ENCODE results near the gene COBL. TPM values are rescaled to one million over a fixed set of nuclear protein-coding genes. Genes with fewer than 3 reads are reported as not detected.

Gene COBL
- total RNA-seq, 4 donors from 2014 or later: 1.1 to 27.7 (median 15.2) TPM

- ATAC-seq (ENCODE audit: low FRiP score) (no peak), DNase-seq (ENCODE audit: low spot score) (no peak)
- no peak for TF ChIP-seq CTCF (IDR thresholded peaks at IDR 0.05)
Measured at GRCh38 chr7:51312951-51313737, 3.5 kb downstream of the COBL start.

GRCh38 chr7:51311166-51311565 lies 5.4 kb downstream of the COBL start:
- DNase-seq (ENCODE audit: low spot score): no peak
- no peak for TF ChIP-seq CTCF (IDR thresholded peaks at IDR 0.05)
- no peak for ATAC-seq (ENCODE audit: low FRiP score)

- no peak for TF ChIP-seq CTCF (IDR thresholded peaks at IDR 0.05)
- no peak for DNase-seq (ENCODE audit: low spot score)
- no peak for ATAC-seq (ENCODE audit: low FRiP score)
Measured at GRCh38 chr7:51310131-51310583, 6.5 kb downstream of the COBL start.

GRCh38 chr7:51309361-51310130 lies 7.1 kb downstream of the COBL start:
- DNase-seq (ENCODE audit: low spot score): no peak
- no peak for TF ChIP-seq CTCF (IDR thresholded peaks at IDR 0.05)
- no peak for ATAC-seq (ENCODE audit: low FRiP score)

GRCh38 chr7:51308696-51309095 lies 7.9 kb downstream of the COBL start:
- no peak for TF ChIP-seq CTCF (IDR thresholded peaks at IDR 0.05)
- no peak for ATAC-seq (ENCODE audit: low FRiP score)
- no peak for DNase-seq (ENCODE audit: low spot score)

- ATAC-seq (ENCODE audit: low FRiP score) (peak; percentile 37), DNase-seq (ENCODE audit: low spot score) (no peak)
- no peak for TF ChIP-seq CTCF (IDR thresholded peaks at IDR 0.05)
Measured at GRCh38 chr7:51308265-51308664, 8.3 kb downstream of the COBL start.

All from omental fat pad (tissue), 4 donors.